Tibial artery (tissue), 4 donors: ENCODE measurements around the gene PPP1R8.

Experiments
- DNase-seq, 2 donors: peaks; one replicate each; pipeline ENCODE4 v3.0.0-alpha.2; 2019
- H3K27ac ChIP-seq, 2 donors: fragments of 200-600 bp; sonication (generic) in 1 of 2; 1 replicate in 1 of 2; 2 replicates in 1 of 2; pipeline ENCODE4 v1.5.1; 2018 to 2019; ENCODE audit warnings: mild to moderate bottlenecking in 1 of 2
- H3K27me3 ChIP-seq, 2 donors: fragments of 200-600 bp; sonication (generic) in 1 of 2; one replicate each; pipeline versions ENCODE4 v1.5.1 to v1.6.0; 2016 to 2019
- H3K36me3 ChIP-seq, 3 donors: fragments of 200-600 bp; sonication (generic) in 2 of 3; one replicate each; pipeline ENCODE4 v1.5.1; 2016 to 2019; ENCODE audit warnings: mild to moderate bottlenecking in 2 of 3
- H3K4me1 ChIP-seq, 4 donors: fragments of 200-600 bp; sonication (generic) in 2 of 4; 1 replicate in 3 of 4; 2 replicates in 1 of 4; pipeline ENCODE4 v1.5.1; 2016 to 2019
- H3K4me3 ChIP-seq, 2 donors: fragments of 200-600 bp; sonication (generic) in 1 of 2; 1 replicate in 1 of 2; 2 replicates in 1 of 2; pipeline ENCODE4 v1.5.1; 2018 to 2019; ENCODE audit warnings: mild to moderate bottlenecking in 2 of 2
- H3K9me3 ChIP-seq, 3 donors: fragments of 200-600 bp; sonication (generic) in 1 of 3; one replicate each; pipeline ENCODE4 v1.5.1; 2016 to 2019
- intact Hi-C: fragments of 100-400 bp; cut with DNase I; formaldehyde crosslinking; loops from one replicate; pipeline ENCODE4 v1.15.0; 2023; ENCODE audit warnings: low total_unique reads
- TF ChIP-seq, protein P1 (sequence below), 2 experiments: fragments of 200-600 bp in 1 of 2; fragments of 450-650 bp in 1 of 2; IDR thresholded peaks; one replicate each; pipeline ENCODE4 v1.5.1; 2017 to 2019; ENCODE audit warnings: antibody characterized with exemption in 2 of 2, mild to moderate bottlenecking in 1 of 2, moderate library complexity in 1 of 2

PPP1R8 gene

DNA sequence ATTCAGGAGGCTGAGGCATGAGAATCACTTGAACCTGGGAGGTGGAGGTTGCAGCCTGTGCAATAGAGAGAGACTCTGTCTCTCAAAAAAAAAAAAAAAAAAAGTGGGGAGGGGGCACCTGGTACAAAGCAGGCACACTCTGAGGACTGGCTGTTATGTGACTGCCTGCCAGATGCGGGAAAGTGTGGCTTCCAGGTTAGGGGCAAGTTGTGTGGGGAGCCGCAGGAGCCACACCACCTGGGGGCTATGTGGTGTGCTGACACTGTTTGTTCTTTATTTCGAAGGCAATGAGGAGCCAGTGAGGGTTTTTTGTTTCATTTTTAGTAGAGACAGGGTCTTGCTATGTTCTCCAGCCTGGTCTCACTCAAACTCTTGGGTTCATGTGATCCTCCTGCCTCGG is 47.5 kb downstream of the PPP1R8 start:
- intact Hi-C loops, result no loop called here
- H3K27me3 ChIP-seq, result no peaks in the 10 kb centered on the region
- peaks cover 0 to 6% (median 0%) of the 10 kb centered on the region in 3 donors for H3K36me3 ChIP-seq
- TF ChIP-seq, protein P1, sequence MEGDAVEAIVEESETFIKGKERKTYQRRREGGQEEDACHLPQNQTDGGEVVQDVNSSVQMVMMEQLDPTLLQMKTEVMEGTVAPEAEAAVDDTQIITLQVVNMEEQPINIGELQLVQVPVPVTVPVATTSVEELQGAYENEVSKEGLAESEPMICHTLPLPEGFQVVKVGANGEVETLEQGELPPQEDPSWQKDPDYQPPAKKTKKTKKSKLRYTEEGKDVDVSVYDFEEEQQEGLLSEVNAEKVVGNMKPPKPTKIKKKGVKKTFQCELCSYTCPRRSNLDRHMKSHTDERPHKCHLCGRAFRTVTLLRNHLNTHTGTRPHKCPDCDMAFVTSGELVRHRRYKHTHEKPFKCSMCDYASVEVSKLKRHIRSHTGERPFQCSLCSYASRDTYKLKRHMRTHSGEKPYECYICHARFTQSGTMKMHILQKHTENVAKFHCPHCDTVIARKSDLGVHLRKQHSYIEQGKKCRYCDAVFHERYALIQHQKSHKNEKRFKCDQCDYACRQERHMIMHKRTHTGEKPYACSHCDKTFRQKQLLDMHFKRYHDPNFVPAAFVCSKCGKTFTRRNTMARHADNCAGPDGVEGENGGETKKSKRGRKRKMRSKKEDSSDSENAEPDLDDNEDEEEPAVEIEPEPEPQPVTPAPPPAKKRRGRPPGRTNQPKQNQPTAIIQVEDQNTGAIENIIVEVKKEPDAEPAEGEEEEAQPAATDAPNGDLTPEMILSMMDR (IDR thresholded peaks at IDR 0.05), result no peak
- no peak overlapping the region for H3K4me3 ChIP-seq
- H3K27ac ChIP-seq, result no peak overlapping the region
- no peaks in the 10 kb centered on the region for H3K9me3 ChIP-seq
- H3K4me1 ChIP-seq, result peaks cover 0 to 2% (median 2%) of the 10 kb centered on the region in 4 donors
- DNase-seq, result no peak

DNA sequence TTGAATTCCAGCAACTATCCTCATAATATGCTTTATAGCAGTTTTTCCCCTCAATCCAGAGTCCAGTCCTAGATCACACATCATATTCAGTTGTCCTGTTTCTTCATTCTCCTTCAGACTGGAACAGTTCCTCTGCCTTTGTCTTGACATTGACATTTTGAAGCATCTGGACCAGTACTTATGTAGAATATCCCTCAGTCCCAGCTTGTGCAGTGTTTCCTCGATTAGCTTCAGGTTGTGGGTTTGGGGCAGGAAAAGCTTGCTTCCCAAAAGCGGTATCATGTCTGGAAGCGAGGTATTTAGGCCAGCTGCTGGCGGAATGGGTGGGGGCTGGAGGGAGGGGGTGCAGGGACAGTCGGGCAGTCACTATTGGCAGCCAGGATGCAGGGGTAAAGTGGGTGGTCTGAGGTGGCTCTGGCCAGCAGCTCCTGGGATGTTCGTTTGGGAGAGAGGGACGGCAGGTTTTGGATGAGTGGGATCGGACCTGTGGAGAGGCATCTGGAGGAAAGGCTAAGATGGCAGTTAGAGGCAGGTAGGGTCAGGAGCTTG is 48.3 kb downstream of the PPP1R8 start:
- intact Hi-C loops, result no loop called here
- H3K27me3 ChIP-seq, result no peaks in the 10 kb centered on the region
- no peaks in the 10 kb centered on the region for H3K9me3 ChIP-seq
- no peak for DNase-seq
- TF ChIP-seq, protein P1 (IDR thresholded peaks at IDR 0.05), result no peak
- no peaks in the 10 kb centered on the region for H3K4me1 ChIP-seq
- H3K36me3 ChIP-seq, result peaks cover 0 to 6% (median 0%) of the 10 kb centered on the region in 3 donors
- H3K27ac ChIP-seq, result no peak overlapping the region
- no peak overlapping the region for H3K4me3 ChIP-seq

DNA sequence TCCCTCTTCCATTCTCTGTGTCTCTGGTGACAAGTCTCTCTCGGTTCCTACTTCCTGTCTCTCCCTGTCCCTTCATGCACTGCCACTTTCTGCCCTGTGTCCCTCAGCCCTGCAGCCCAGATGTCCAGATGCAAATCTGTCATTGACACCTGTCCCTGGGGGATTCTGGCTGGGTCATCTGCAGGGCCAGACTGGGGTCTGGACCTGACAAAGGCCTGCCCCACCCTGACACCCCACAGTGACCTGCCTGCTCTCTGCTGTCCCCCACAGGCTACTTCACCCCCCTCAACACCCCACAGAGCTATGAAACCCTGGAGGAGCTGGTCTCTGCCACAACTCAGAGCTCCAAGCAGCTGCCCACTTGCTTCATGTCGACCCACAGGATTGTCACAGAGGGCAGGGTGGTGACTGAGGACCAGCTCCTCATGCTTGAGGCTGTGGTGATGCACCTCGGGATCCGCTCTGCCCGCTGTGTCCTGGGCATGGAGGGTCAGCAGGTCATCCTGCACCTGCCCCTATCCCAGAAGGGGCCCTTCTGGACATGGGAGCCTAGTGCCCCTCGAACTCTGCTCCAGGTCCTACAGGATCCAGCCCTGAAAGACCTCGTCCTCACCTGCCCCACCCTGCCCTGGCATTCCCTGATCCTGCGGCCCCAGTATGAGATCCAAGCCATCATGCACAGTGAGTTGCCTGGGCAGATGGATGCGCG is 48.9 kb downstream of the PPP1R8 start:
- Histone ChIP-seq H3K9me3 (no peaks in the 10 kb centered on the region), H3K27ac (no peak overlapping the region), H3K4me3 (no peak overlapping the region), H3K4me1 (no peaks in the 10 kb centered on the region), H3K36me3 (peaks cover 0 to 9% (median 0%) of the 10 kb centered on the region in 3 donors), H3K27me3 (no peaks in the 10 kb centered on the region)
- TF ChIP-seq, protein P1 (IDR thresholded peaks at IDR 0.05), result no peak
- DNase-seq, result no peak
- intact Hi-C loops, result no loop called here

DNA sequence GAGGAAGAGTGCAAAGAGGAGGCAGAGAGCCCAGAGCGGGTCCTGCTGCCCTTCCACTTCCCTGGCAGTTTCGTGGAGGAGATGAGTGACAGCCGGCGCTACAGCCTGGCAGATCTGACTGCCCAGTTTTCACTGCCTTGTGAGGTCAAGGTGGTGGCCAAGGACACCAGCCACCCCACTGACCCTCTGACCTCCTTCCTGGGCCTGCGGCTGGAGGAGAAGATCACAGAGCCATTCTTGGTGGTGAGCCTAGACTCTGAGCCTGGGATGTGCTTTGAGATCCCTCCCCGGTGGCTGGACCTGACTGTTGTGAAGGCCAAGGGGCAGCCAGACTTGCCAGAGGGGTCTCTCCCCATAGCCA is 51.9 kb downstream of the PPP1R8 start:
- H3K4me1 ChIP-seq, result no peaks in the 10 kb centered on the region
- TF ChIP-seq, protein P1 (IDR thresholded peaks at IDR 0.05), result no peak
- H3K9me3 ChIP-seq, result no peaks in the 10 kb centered on the region
- no peaks in the 10 kb centered on the region for H3K27me3 ChIP-seq
- peaks cover 0 to 29% (median 0%) of the 10 kb centered on the region in 3 donors for H3K36me3 ChIP-seq
- intact Hi-C loops, result no loop called here
- no peak for DNase-seq
- no peak overlapping the region for H3K4me3 ChIP-seq
- no peak overlapping the region for H3K27ac ChIP-seq

DNA sequence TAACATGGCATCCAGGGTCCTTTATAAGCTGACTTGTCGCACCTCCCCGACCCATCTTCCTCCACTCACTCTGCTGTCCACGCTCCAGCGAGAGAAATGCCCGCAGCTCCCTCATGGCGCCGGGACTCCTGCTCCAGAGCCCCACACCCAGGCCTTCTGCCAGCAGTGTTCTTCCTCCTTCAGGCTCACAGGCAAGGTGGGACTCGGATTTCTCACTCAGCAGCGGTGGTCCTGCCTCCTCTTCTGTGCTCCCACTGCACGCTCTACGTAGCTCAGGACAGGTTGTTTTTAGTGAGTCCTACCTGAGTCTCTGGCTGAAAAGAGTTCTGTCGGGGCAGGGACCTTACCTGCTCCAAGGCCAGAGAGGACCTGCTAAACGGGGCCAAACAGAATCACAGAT is 53.0 kb downstream of the PPP1R8 start:
- intact Hi-C loops, result no loop called here
- Histone ChIP-seq H3K4me3 (no peak overlapping the region), H3K27ac (no peak overlapping the region), H3K4me1 (no peaks in the 10 kb centered on the region), H3K27me3 (no peaks in the 10 kb centered on the region), H3K9me3 (no peaks in the 10 kb centered on the region), H3K36me3 (peaks cover 0 to 35% (median 0%) of the 10 kb centered on the region in 3 donors)
- TF ChIP-seq, protein P1 (IDR thresholded peaks at IDR 0.05), result no peak
- DNase-seq, result no peak
